K562 (cell line): Measurements from ENCODE around the gene SGTB. TPM values are rescaled to one million over a fixed set of nuclear protein-coding genes. Genes with fewer than 3 reads are reported as not detected.

ENCODE experiments used
- ARNT ChIP-seq, 2 experiments: fragments of 450-650 bp; IDR thresholded peaks; 2 replicates each; pipeline ENCODE4 v1.6.1; 2016; ENCODE audit warnings: mild to moderate bottlenecking in 1 of 2
- GABPB2 ChIP-seq: fragments of 250-450 bp; sonication (Bioruptor Pico); conservative IDR thresholded peaks from 2 replicates; pipeline ENCODE4 v1.5.1; 2021; ENCODE audit warnings: mild to moderate bottlenecking
- KDM1A ChIP-seq, 2 experiments: fragments of 450-650 bp; IDR thresholded peaks; 2 replicates each; pipeline ENCODE4 v1.6.1; 2016; ENCODE audit warnings: mild to moderate bottlenecking in 2 of 2
- LCOR ChIP-seq: sonication (generic); formaldehyde crosslinking; IDR thresholded peaks from 2 replicates; pipeline ENCODE4 v1.8.0; 2022; ENCODE audit warnings: mild to moderate bottlenecking, missing genetic modification reagents
- NCOA2 ChIP-seq, 2 experiments: fragments of 450-650 bp; IDR thresholded peaks; 2 replicates each; pipeline ENCODE4 v1.6.1; 2018; ENCODE audit warnings: mild to moderate bottlenecking in 2 of 2, moderate library complexity in 1 of 2; ENCODE audit not compliant: partially characterized antibody in 2 of 2
- RBM22 ChIP-seq: fragments of 200-400 bp; formaldehyde crosslinking; IDR thresholded peaks from 2 replicates; pipeline ENCODE4 v1.6.1; 2018; ENCODE audit warnings: low read length, low read depth; ENCODE audit not compliant: poor library complexity, severe bottlenecking
- RFX7 ChIP-seq: fragments of 250-450 bp; sonication (Bioruptor Pico); IDR thresholded peaks from 2 replicates; pipeline ENCODE4 v1.5.1; 2021; ENCODE audit warnings: mild to moderate bottlenecking
- RNF2 ChIP-seq: sonication (generic); IDR thresholded peaks from 2 replicates; pipeline ENCODE4 v1.6.1; 2016
- SAP30 ChIP-seq: fragments of 200-600 bp; sonication (generic); IDR thresholded peaks from 2 replicates; pipeline ENCODE4 v1.6.1; 2012; ENCODE audit warnings: borderline replicate concordance, low read depth, mild to moderate bottlenecking, moderate library complexity, low read length, control low read depth, inconsistent platforms; ENCODE audit not compliant: insufficient read depth, poor library complexity, severe bottlenecking
- polyA plus RNA-seq, 8 experiments: library from polyadenylated mRNA; depleted of rRNA in 4 of 8; stranded (reverse) in 5 of 8; unstranded in 3 of 8; fragments of >200 nt; fragmentation: Nextera tagmentation in 2 of 8; fragmentation: Illumina TruSeq in 1 of 8; extraction: Ambion mirVana in 2 of 8; extraction: Trizol in 1 of 8; gene quantifications; 2 replicates each; pipeline versions ENCODE4 v1.2.1 to v1.2.3, GENCODE V29; 2011 to 2014; ENCODE audit warnings: inconsistent platforms in 1 of 8, missing spikeins in 1 of 8
- total RNA-seq, 7 experiments: library from RNA; depleted of rRNA in 6 of 7; stranded (reverse); fragments of >200 nt in 6 of 7; fragmentation: Illumina TruSeq in 2 of 7; extraction: Trizol in 2 of 7; gene quantifications; 2 replicates each; pipeline versions ENCODE4 v1.2.1 to v1.2.3, GENCODE V29; 2011 to 2021; ENCODE audit warnings: low replicate concordance in 1 of 7
- TF ChIP-seq, protein P1 (sequence below), 2 experiments: fragments of 450-650 bp; conservative IDR thresholded peaks; 2 replicates each; pipeline ENCODE4 v1.6.1; 2017; ENCODE audit warnings: mild to moderate bottlenecking in 2 of 2, moderate library complexity in 2 of 2
- TF ChIP-seq, protein P2 (sequence below): sonication (generic); formaldehyde crosslinking; IDR thresholded peaks from 2 replicates; pipeline ENCODE4 v1.8.0; 2022; ENCODE audit warnings: mild to moderate bottlenecking, missing genetic modification reagents

SGTB gene
- total and polyA plus RNA-seq, 9 of the 15 experiments (the other 6 are each of a cell fraction or from before 2014, with no cell fraction given): 1.3 to 8.4 (median 4.8) TPM

DNA sequence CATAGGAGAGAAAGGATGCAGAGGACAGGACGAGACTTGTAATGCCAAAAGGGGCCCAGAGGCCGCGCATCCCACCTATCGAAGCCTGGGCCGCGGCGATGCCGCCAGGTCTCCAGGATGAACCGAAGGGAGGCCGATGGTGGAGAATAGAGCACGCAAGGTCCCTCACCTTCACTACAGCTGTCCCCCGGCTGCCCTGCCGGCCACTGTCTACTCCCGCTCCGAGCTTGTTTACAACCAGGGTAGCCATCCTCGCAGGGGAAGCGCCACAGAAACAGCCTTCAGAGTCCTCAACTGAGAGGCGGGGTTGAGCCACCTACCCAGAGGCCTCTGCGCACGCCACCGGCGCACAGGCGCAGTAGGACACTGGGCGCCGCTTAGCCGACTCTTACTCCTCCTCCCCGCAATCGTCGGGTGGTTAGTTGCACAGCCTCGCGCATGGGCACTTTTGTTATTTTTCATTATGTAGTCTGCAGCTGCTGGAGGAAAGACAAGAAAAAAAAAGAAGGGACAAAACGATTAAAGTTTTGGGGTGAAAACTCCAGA is 97.8 kb downstream of the SGTB start, which contains the start of gene TRIM23 (continued):
- TF ChIP-seq, protein P1, sequence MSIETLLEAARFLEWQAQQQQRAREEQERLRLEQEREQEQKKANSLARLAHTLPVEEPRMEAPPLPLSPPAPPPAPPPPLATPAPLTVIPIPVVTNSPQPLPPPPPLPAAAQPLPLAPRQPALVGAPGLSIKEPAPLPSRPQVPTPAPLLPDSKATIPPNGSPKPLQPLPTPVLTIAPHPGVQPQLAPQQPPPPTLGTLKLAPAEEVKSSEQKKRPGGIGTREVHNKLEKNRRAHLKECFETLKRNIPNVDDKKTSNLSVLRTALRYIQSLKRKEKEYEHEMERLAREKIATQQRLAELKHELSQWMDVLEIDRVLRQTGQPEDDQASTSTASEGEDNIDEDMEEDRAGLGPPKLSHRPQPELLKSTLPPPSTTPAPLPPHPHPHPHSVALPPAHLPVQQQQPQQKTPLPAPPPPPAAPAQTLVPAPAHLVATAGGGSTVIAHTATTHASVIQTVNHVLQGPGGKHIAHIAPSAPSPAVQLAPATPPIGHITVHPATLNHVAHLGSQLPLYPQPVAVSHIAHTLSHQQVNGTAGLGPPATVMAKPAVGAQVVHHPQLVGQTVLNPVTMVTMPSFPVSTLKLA (conservative IDR thresholded peaks at IDR 0.05): peak; percentile 60 to 67
- TF ChIP-seq ARNT (IDR thresholded peaks at IDR 0.05) (no peak; a peak in 1 of 4 replicates), GABPB2 (CRISPR knock-in tag) (no peak), SAP30 (peak; percentile 79), RBM22 (no peak), RFX7 (CRISPR knock-in tag) (no peak), NCOA2 (IDR thresholded peaks at IDR 0.05; ENCODE audit: partially characterized antibody in 2 of 2) (no peak), KDM1A (IDR thresholded peaks at IDR 0.05) (peak; percentile 31 to 40; a peak in 2 of 4 replicates), LCOR (CRISPR knock-in tag) (0 out of 2 replicates have a peak, but pooled peaks have one; percentile 1), RNF2 (0 out of 2 replicates have a peak, but pooled peaks have one; percentile 16)
- TF ChIP-seq, protein P2, sequence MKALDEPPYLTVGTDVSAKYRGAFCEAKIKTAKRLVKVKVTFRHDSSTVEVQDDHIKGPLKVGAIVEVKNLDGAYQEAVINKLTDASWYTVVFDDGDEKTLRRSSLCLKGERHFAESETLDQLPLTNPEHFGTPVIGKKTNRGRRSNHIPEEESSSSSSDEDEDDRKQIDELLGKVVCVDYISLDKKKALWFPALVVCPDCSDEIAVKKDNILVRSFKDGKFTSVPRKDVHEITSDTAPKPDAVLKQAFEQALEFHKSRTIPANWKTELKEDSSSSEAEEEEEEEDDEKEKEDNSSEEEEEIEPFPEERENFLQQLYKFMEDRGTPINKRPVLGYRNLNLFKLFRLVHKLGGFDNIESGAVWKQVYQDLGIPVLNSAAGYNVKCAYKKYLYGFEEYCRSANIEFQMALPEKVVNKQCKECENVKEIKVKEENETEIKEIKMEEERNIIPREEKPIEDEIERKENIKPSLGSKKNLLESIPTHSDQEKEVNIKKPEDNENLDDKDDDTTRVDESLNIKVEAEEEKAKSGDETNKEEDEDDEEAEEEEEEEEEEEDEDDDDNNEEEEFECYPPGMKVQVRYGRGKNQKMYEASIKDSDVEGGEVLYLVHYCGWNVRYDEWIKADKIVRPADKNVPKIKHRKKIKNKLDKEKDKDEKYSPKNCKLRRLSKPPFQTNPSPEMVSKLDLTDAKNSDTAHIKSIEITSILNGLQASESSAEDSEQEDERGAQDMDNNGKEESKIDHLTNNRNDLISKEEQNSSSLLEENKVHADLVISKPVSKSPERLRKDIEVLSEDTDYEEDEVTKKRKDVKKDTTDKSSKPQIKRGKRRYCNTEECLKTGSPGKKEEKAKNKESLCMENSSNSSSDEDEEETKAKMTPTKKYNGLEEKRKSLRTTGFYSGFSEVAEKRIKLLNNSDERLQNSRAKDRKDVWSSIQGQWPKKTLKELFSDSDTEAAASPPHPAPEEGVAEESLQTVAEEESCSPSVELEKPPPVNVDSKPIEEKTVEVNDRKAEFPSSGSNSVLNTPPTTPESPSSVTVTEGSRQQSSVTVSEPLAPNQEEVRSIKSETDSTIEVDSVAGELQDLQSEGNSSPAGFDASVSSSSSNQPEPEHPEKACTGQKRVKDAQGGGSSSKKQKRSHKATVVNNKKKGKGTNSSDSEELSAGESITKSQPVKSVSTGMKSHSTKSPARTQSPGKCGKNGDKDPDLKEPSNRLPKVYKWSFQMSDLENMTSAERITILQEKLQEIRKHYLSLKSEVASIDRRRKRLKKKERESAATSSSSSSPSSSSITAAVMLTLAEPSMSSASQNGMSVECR (CRISPR knock-in tag): 0 out of 2 replicates have a peak, but pooled peaks have one; percentile 53
- TF ChIP-seq, all 486 proteins: peak for 72
